Activated CD4-positive, CD25-positive, alpha-beta regulatory T cell (primary cell): ENCODE results near the gene ATP8A2.

Experiments
- DNase-seq, 4 experiments: peaks; one replicate each; lab custom pipeline; 2025; lab: John Stamatoyannopoulos, UW

The ATP8A2 gene

GRCh38 chr13:25632166-25632888 is 260.6 kb downstream of the ATP8A2 start:
- DNase-seq = no peak

DNA sequence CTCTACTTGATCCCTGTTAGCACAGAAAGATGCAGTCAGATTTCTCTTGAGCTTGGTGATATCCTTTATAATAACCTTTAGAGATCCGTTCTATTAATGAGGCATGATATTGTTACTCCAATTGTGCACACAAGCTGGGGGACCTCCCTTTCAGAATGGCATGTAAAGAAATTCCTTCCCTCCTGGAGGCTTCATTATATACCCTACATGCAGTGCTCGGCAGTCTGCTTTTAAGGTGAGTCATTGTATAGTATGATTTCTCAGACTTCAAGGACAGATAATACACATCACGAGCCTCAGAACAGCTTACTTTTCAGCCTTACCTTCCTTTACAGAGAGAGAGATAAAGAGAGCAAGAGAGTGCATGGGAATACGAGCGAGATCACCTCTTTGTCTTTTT is 261.3 kb downstream of the ATP8A2 start:
- no peak for DNase-seq

DNA sequence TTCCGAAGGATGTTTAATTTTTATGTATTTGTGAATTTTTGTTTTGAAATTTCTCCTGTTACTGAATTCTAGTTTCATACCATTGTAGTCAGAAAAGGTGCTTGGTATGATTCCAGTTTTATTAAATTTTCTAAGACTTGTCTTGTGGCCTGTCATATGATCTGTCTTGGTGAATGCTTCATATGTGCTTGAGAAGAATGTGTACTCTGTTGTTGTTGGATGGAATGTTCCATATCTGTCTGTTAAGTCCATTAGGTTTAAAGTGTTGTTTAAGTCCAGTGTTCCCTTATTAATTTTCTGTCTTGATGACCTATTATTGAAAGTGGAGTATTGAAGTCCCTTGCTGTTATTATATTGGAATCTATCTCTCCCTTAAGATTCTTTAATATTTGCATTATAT is 273.9 kb downstream of the ATP8A2 start:
- DNase-seq = no peak

GRCh38 chr13:25649001-25649633 is 277.3 kb downstream of the ATP8A2 start:
- DNase-seq = no peak

DNA sequence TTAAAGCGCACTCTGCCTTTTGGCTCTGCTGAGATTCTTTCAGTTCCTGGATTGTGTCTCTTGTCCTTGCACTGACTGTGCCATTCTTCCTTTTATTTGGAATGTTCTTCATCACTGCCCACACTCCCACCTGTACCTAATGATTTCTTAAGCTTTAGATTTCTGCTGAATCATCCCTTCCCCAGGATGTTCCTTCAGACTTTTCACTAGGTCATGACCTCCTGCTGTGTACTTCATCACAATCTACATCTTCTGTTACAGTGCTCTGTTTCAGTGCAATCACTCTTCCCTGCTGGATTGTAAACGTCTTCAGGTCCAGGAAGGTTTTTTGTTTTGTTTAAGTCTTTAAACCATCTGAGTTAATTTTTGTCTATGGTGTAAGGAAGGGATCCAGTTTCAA is 281.0 kb downstream of the ATP8A2 start:
- no peak for DNase-seq

GRCh38 chr13:25654322-25654721 is 282.5 kb downstream of the ATP8A2 start:
- DNase-seq = no peak

GRCh38 chr13:25657157-25657556 is 285.4 kb downstream of the ATP8A2 start:
- DNase-seq = no peak

DNA sequence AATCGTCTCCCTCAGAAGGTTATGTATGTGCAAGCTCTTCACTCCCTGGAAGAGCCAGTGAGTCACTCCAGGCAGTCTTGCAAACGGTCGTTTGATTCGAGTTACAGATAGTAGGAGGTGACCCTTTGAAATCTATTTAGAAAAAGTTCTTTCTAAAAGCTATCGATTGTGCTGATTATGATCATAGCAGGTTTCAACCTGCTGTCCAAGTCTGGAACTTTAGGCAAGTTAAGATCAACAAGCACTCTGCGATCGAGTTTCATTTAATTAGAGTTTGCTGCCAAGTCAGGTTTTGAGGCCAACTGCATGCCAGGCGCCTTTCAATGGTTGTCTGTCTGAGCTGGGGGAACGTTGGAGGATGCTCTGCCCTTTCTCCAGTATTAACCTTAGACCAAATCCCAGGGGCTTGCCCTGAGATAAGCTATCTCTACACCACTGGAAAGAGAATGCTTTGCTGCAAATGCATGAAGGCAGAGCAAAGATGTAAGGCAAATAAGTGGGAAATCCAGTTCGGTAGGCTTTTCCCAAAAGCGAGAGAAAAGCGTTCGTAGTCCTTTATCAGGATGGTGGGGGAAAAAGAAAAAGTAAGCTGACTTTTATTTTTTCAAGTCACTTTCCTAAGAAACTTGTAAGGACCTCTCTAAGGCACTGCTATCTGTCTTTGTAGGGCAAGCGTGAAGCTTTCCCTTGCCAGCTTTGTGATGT is 287.5 kb downstream of the ATP8A2 start:
- DNase-seq = no peak

GRCh38 chr13:25660996-25661395 is 289.2 kb downstream of the ATP8A2 start:
- no peak for DNase-seq

DNA sequence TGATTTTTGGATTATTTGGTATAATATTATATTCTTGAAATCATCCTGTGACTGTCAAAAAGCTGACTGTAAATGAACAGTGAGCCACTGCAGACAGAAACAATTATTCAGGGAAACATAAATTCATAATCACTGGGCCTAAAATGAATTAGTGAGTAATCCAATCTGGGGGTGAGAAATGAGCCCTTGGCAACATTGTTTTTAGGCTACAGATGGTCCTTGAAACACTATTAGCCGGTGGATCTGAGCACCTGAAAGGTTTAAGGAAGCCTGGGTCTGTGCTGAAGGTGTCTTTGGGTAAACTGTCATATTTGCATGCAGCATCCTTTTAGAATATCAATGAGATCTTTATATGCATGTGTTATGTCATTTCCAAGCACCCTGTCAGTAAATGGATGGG is 290.7 kb downstream of the ATP8A2 start:
- no peak for DNase-seq

GRCh38 chr13:25668345-25668744 is 296.6 kb downstream of the ATP8A2 start:
- DNase-seq = no peak

GRCh38 chr13:25673711-25674110 is 301.9 kb downstream of the ATP8A2 start:
- DNase-seq = no peak

DNA sequence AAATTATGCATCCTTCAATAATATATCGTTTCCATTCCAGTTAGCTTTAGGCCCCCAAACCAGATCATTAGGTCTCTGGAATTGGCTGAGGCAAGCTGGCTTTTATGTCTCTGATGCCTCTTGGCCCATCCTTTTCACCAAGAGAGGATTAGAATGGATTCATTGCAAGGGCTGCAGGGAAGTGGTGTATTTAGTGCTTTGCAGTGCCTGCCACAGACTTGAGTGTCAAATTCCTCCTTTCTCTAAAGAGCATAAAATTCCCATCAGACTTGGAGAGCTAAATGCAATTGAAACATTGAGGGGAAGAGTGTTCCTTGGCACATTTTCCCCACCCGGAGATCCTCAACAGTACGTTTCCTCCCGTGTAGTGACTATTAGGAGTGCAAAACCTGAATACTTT is 302.6 kb downstream of the ATP8A2 start:
- no peak for DNase-seq

DNA sequence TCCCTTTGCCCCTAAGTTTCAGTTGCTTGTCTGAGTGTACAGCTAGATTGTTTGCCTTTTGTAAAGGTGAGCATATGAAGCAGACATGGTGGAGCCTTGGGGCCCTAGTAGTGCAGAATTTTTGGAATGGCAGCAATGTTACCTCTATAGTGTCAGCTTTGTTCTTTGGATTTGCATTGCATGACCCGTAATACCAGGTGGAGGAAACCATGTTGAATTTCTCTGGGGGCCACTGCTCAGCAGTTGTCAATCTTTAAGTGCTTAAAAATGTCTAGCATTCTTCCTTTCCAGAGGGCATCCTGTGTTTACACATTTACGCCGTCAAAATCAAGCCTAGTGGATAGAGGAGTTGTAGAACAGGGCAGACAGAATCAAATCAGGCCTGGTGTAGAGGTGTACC is 303.3 kb downstream of the ATP8A2 start:
- DNase-seq = no peak

DNA sequence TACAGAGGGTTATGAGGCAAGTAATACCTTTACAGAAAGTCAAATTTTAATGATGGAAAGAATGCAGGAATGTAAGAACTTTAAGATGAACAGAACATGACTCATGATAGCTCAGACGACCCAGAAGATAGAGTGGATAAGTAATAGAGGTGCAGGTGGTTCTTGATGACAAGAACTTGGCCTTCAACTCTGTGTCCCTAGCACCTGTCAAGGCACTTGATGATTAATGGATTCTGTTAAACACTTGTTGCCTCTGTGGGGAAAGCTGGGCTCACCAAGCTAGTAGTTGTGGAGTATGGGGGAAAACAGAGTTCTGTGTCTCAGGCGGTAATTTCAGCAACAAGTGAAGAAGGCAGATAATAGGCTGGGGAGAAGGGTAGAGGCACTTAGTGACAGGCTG is 306.2 kb downstream of the ATP8A2 start:
- no peak for DNase-seq

GRCh38 chr13:25678398-25678797 is 306.6 kb downstream of the ATP8A2 start:
- DNase-seq = no peak

DNA sequence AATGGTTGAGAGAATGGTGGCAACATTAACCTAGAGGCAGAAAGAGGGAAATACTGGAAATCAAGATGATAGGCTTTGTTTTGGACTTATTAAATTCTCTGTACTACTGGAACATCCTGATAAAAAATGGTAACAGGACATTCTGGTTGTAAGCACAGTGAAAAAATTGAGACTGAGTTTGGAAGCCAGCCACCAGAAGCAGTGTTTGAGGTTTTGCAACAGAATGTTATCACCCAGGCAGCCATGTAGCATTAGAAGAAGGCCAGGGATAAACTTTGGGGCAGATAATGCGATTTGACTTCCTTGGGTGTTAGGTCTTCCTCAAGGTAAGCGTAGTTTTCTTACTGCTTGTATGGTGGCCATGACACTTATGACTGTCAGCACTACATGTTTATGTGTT is 307.4 kb downstream of the ATP8A2 start:
- DNase-seq = no peak

- no peak for DNase-seq
Observed at GRCh38 chr13:25679936-25680335, 308.2 kb downstream of the ATP8A2 start.

DNA sequence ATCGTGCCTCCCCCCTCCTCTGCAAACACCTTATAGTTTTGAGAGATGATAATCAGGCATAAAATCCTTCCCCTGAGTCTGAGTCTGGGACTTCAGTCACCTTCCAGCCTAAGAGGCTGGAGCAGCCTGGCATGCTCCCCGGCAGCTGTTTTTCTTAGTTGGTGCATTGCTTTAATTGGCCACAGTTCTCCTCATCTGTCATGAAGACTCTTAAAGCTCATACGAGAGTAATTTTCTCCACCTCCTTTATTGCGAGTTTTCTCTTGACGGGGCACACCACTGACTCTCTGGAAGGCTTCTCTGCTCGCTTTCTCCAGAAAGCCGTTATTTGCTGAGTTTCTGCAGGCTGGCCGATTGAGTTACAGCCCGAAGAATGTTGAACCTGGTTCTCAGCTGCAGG is 310.5 kb downstream of the ATP8A2 start:
- DNase-seq = no peak

GRCh38 chr13:25683056-25683455 is 311.3 kb downstream of the ATP8A2 start:
- DNase-seq = no peak

GRCh38 chr13:25683662-25684370 is 312.0 kb downstream of the ATP8A2 start:
- no peak for DNase-seq

DNA sequence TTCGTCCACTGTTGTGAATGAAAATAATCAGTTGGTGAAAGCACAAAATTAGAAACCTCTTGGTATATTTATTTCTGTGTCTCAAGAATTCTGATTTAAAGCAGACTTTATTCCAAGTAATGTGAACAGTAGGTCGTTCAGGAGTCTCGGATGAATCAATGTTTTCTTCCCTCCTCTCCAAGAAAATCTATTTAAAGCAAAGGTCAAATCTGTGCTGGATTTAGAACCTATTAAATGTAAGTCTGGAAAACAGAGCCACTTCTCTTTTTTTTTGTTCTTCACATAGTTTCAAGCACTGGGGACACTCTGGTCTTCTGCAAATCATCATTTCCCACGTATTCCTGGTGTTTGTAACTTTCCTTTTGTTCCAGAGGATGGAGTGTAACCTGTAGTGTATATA is 312.7 kb downstream of the ATP8A2 start:
- no peak for DNase-seq
